Measurements from ENCODE around the gene MC4R. TPM values are rescaled to one million over a fixed set of nuclear protein-coding genes. Genes with fewer than 3 reads are reported as not detected.

MC4R gene
- total RNA-seq, 1 donor from 2014 or later: not detected

DNA sequence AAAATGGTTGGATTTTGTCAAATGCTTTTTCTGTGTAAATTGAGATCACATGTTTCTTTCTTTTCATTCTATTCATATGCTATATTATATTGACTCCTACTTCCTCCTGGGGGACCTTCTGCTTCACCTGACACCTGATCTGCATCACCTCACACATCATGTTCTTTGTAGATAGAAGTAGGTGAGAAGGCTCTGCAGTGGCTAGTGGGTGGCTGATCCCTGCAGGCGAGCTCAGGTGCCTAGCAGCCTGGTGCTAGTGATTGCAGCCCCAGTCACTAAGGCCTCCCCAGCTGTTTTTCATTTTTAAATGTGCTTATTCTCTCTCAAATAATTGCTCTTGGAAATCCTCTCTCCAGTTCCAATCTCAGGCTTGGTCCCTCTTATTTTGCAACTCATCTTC is 33.6 kb downstream of the MC4R start:
- no peak for ATAC-seq
- DNase-seq: no peak
- intact Hi-C loops (cut with micrococcal nuclease): no loop called here

GRCh38 chr18:60331890-60332289 is 40.7 kb downstream of the MC4R start:
- DNase-seq (no peak), ATAC-seq (no peak)
- intact Hi-C loops (cut with micrococcal nuclease): no loop called here

DNA sequence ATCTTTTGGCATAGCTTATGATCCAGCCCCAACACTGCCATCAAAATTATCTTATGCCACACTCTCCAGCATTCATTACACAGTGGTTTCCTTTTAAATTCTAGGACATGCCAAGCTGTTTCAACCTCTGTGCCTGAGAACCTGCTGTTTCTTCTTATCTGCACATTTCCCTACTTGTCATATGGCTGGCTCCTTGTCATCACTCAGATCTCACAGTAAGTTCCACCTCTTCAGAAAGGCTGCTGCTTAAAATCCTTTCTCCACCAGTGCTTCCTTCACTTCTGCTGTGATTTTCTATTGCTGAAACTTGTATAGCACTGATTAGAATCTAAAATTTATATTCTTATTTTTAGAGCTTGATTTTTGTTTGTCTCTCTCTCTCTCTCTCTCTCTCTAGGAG is 43.4 kb downstream of the MC4R start:
- DNase-seq (no peak), ATAC-seq (no peak)
- intact Hi-C loops (cut with micrococcal nuclease): no loop called here

DNA sequence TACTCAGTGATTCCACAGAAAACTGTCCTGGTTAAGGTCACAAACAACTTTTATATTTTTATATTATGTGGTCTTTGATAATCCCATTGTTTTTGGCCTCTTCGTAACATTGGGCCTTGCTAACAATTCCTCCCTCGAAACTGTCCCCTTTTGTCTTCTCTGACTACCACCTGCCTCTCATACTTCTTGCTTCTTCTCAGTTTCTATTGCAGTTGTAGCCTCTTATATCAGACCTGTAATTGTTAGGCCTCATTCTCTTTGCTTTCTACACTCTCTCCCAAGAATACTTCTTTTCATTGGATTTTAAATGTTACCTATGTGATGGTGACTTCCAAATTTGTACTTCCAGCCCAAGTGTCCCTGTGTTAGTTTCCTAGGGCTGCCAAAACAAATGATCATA is 44.7 kb downstream of the MC4R start:
- DNase-seq (no peak), ATAC-seq (no peak)
- intact Hi-C loops (cut with micrococcal nuclease): no loop called here

GRCh38 chr18:60322591-60322990 is 50.0 kb downstream of the MC4R start:
- no peak for ATAC-seq
- DNase-seq: no peak
- intact Hi-C loops (cut with micrococcal nuclease): no loop called here

All from left ventricle myocardium superior (tissue), 1 donor.